ENCODE measurements around the gene DENND5B.
"Not testable (repeated sequence)": the region's sequence is repeated elsewhere in the genome, so short reads cannot be mapped to it uniquely, and the experiment has no call there.

Gene DENND5B

DNA sequence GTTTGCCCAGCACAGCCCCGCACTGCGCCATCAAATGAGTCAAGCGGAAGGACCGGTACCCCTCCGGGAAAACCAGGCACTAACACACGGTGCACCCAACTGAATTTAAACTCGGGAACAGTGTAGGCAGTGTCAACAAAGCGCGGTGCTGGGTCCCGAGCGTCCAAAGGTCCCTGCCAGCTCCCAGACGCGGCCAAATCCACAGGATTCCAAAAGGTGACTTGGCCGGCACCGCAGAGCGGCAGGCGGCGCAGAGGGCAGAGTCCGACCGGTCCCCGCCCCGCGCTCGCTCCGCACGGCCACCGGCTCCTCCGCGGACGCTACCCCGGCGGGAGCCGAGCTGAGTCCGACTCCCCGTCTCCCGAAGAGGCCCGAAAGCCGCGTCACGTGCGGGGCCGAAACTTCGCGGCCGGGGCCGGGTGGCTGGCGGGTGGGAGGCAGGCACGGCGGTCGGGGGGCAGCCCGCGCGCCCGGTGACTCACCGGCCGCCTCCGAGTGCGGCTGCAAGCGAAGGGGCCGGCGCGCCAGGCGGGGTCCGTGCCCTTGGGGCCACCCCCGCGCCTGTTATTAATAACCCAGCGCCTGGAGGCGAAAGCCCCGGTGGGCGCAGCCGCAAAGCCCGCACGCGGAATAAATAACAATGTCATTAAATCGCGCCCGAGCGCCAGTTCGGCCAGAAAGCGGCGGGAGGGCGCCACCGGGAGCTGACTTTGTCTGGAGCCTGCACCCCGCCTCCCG, 863 bp downstream of the DENND5B start:
- peak; percentile 66 for DNase-seq

- peak; percentile 71 for DNase-seq
Measured at GRCh38 chr12:31589598-31589903, 1.4 kb downstream of the DENND5B start.

DNA sequence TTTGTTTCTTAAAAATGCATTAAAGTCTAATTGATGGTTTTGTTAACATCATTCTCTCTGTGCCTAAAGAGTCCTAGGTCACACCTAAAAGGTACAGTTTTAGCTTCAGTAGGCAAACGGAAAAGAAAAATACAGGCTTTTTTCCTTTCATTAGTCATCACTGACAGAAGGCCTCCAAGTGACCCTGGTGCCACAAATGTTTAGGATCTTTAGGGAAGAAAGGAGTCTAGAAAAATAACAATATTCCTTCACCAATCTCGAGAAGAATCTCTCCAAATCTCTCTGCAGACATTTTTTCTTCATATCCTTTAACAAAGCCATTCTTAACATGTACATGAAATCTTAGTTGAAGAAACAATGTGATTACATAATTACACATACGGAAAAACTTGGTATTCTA, 2.0 kb downstream of the DENND5B start:
- DNase-seq: no peak

- no peak for DNase-seq
Measured at GRCh38 chr12:31586728-31587127, 4.2 kb downstream of the DENND5B start.

DNA sequence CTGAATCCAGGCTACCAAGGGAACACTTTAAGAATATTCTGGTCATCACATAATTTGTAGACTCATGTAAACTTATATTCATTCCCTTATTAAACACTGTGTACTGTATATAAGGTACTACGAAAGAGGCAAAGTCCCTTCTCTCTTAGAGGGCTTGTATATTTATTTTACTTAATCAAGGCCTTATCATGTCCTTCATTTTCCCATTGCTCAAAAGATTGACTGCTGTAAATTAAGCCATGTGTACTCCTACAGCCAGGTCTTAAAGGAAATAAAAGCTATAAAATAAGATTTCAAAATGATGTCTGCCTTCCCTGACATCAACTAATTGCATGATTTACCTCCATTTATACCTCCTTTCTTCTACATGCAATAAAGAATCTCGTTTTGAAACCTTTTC, 5.0 kb downstream of the DENND5B start:
- DNase-seq: no peak

DNA sequence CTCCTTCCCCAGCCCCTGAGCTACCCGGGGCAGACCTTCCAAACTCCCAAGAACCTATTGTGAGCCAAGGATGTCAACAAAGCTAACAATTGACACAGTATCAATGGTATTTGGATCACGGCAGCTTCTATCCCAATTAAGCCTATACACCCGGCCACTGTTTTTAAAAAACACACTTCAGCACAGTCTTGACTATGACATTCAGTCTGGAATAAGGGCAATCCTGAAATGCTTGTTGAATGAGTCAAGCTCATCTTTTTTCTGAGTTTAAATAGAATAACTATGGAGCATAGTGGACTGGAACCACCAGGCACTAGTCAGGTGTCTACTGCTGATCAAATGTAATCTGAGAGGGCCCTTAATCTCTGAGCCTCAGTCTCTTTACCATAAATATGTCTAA, 5.7 kb downstream of the DENND5B start:
- no peak for DNase-seq

- DNase-seq: no peak
Measured at GRCh38 chr12:31584782-31585181, 6.2 kb downstream of the DENND5B start.

DNA sequence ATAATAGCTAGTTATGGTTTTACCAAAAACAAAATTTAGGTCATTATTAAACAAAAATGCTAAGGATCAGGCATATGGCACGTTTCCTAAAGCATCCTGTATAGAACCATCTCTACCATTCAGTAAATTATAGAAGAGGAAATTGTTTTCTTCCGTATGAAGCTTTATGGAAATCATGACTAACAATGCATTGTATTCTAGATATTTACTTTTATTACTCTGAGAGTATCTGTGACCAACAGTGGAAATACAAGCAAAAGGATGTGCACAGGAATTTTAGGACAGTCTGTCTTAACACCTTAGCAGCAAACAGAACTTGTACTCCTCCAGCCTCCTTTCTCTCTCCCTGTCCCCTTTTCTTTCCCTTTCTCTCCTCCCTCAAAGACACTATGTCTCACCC, 7.1 kb downstream of the DENND5B start:
- no peak for DNase-seq

- DNase-seq: no peak
Measured at GRCh38 chr12:31582155-31582554, 8.8 kb downstream of the DENND5B start.

DNA sequence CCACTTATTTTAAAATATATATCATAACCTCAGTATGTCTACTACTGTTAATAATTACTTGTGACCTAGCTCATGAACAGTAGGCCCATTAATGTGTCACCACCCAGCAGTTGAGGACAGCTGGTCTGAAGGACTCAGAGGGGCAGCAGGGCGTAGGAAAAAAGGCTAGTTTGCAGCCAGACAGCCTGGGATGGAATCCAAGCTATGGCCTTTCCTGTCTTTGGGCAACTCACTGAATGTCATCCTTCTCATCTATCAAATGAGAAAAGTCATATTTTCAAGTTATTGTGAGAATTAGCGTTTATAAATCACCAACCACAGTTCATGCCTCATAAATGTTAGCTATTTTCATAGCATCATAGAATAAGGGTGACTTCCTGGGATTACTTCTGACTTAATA, 12.3 kb downstream of the DENND5B start:
- DNase-seq: no peak

- DNase-seq: no peak
Measured at GRCh38 chr12:31574803-31575575, 15.9 kb downstream of the DENND5B start.

- not testable (repeated sequence) for DNase-seq
Measured at GRCh38 chr12:31574367-31574766, 16.6 kb downstream of the DENND5B start.

DNA sequence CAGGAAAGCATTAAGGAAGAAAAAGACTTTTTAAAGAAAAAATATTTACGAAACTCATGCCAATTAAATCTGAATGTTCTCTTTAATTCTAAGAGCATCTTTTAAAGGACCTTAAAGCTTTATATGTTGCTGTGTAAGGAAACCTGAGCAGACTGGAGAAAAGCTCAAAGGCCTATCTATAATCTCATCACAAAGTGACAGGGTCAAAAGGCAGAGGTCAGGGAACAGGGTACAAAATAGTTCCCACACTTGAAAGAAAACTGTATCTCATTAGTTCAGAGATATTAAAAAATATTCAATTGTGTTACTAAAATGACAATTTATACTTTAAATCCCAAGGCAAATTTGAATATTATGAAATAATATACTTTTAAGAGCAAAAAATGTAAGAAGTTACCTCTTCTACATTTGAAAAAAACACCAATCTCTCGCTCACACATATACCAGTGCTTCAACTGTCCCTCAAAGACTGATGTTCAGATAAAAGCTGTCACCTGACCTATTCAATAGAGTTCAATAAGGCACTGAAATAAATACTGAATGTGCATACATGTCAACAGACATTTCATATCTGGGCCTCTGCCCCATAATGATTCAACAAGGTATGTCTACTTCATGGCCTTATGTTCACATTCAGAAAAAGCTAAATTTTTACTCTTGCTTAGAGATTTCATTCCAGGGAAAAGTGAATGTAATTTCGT, 17.9 kb downstream of the DENND5B start:
- no peak for DNase-seq

DNA sequence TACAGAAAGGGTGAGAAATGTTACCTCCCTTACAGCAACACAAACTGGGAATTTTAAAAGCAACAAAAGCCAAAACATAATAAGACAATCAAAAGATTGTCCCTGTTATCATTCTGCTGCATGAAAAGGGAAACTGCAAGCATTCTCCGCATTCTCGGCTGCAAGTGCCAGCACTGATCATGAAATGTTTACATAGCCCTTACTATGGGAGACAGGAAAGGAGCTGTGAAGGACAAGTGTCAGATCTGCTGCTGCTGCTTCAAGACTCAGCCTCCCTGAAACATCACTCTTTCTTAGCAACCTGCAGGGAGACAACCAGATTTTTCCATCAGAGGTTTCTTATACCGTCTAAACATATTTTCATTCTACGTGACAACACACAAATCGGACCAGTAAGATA, 20.1 kb downstream of the DENND5B start:
- no peak for DNase-seq

- not testable (repeated sequence) for DNase-seq
Measured at GRCh38 chr12:31569517-31569916, 21.4 kb downstream of the DENND5B start.

DNA sequence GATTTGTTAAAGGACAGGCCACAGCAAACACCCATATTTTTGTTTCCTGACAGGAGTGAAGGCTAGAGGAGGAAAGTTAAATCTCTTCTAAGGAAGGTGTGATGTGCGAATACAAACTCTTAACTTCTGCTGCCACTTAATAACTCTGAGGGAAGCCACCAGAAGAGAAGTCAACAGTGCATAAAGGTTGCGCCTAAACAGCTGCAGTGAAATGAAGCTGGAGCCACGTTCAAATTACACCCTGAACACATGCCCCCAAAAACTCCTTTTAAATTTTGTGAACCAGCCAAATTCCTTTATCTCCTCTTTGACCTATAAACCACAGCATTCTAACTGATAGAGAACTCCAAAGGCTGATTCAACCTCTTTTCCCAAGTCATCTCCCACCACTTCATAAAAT, 22.4 kb downstream of the DENND5B start:
- DNase-seq: no peak

GRCh38 chr12:31567029-31567428, 23.9 kb downstream of the DENND5B start:
- DNase-seq: no peak

GRCh38 chr12:31566547-31566946, 24.4 kb downstream of the DENND5B start:
- no peak for DNase-seq

DNA sequence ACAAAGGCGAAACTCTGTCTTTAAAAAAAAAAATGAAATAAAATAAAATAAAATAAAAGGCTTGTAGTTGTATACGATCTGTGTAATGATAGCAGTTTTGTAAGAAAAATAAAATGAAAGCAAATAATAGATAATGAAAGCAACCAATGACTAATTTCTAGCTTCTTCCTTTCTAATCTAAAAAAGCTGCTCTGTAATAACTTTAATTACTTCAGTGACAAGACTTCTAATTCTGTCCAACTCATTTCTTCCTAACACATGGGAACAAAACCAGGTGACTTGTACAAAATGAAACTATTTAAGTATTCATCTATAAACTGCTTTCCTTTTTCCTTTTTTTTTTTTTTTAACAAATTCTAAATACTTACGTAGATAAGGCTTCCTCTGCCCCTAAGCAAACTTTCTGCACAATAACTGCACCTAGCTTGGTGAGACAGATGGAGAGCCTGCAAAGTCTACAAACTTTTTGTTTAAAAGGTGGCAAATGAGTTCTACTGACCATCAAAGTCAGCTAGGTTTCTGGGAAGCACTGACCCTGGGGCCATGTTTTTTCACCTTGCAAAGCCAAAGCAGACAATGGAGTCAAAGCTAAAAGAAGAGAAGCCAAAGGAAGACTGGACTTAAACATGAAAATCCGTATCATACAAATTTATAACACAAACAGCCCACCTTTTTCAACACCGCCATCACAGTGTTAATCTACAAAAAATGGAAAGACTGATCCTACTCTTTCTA, 28.2 kb downstream of the DENND5B start:
- DNase-seq: no peak

DNA sequence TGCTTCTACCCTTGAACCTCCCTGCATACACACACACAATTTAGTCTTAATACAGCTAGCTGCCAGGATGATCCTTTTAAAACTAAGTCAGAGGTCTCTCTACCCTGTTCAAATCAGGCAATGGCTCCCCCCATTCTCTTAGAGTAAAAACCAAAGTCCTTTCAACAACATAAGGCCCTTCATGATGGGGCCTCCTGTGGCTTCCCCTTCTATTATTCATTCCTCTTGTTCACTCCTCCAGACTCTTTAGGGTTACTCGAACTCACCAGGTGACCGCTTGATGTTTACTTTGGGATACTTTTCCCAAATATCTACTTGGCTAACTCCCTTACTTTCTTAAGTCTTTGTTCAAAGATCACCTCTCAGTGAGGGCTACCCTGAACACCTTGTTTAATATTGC, 30.4 kb downstream of the DENND5B start:
- DNase-seq: no peak

- DNase-seq: no peak
Measured at GRCh38 chr12:31558521-31558920, 32.4 kb downstream of the DENND5B start.

DNA sequence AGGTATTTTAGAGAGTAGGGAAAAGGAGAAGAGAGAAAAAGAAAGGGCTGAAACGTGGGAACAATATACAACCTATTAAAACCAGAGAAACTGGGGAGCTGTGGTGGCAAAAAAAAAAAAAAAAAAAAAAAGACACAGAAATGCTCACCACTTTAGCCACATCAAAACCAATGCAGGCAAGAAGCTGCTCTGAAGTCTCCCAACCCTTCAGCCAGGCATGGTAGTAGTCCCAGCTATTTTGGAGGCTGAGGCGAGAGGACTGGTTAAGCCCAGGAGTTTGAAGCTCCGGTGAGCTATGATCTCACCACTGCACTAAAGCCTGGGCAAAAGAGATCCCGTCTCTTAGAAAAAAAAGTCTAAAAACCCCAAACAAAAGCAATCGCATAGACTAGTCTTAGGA, 33.2 kb downstream of the DENND5B start:
- DNase-seq: no peak

GRCh38 chr12:31555466-31555865, 35.5 kb downstream of the DENND5B start:
- DNase-seq: not testable (repeated sequence)

All from NCI-H748 treated with DMSO at 0.1 percent for 48 hours (cell line).